Measurements from ENCODE around the gene PLA2G10.
"Not testable (repeated sequence)": the region's sequence is repeated elsewhere in the genome, so short reads cannot be mapped to it uniquely, and the experiment has no call there.

PLA2G10 gene

GRCh38 chr16:14667347-14668266 lies 26.5 kb downstream of the PLA2G10 start:
- DNase-seq (ENCODE audit: low spot score), result no peak

- no peak for DNase-seq (ENCODE audit: low spot score)
Observed at GRCh38 chr16:14658063-14658462, 36.0 kb downstream of the PLA2G10 start.

- DNase-seq (ENCODE audit: low spot score), result no peak
Observed at GRCh38 chr16:14652726-14653125, 41.4 kb downstream of the PLA2G10 start.

GRCh38 chr16:14650629-14651028 lies 43.5 kb downstream of the PLA2G10 start:
- DNase-seq (ENCODE audit: low spot score), result no peak

- no peak for DNase-seq (ENCODE audit: low spot score)
Observed at GRCh38 chr16:14649816-14650215, 44.3 kb downstream of the PLA2G10 start.

GRCh38 chr16:14641926-14642325 lies 52.2 kb downstream of the PLA2G10 start:
- DNase-seq (ENCODE audit: low spot score), result no peak

GRCh38 chr16:14641206-14641605 lies 52.9 kb downstream of the PLA2G10 start:
- DNase-seq (ENCODE audit: low spot score), result no peak

- no peak for DNase-seq (ENCODE audit: low spot score)
Observed at GRCh38 chr16:14640538-14640937, 53.6 kb downstream of the PLA2G10 start.

GRCh38 chr16:14636951-14637240 lies 57.2 kb downstream of the PLA2G10 start:
- DNase-seq (ENCODE audit: low spot score), result not testable (repeated sequence)

- DNase-seq (ENCODE audit: low spot score), result not testable (repeated sequence)
Observed at GRCh38 chr16:14636179-14636950, 57.7 kb downstream of the PLA2G10 start.

- DNase-seq (ENCODE audit: low spot score), result no peak
Observed at GRCh38 chr16:14635395-14636165, 58.5 kb downstream of the PLA2G10 start.

- DNase-seq (ENCODE audit: low spot score), result no peak
Observed at GRCh38 chr16:14634389-14634725, 59.8 kb downstream of the PLA2G10 start.

GRCh38 chr16:14632693-14633569 lies 61.2 kb downstream of the PLA2G10 start, which contains the start of gene BFAR:
Gene BFAR, plus strand, starts transcription at chr16:14632951. Its CDS starts 11,396 bp downstream, at chr16:14644347.
- peak; percentile 97 for DNase-seq (ENCODE audit: low spot score)

- not testable (repeated sequence) for DNase-seq (ENCODE audit: low spot score)
Observed at GRCh38 chr16:14630620-14631330, 63.3 kb downstream of the PLA2G10 start.

- DNase-seq (ENCODE audit: low spot score), result peak; percentile 96
Observed at GRCh38 chr16:14629919-14630619, 64.0 kb downstream of the PLA2G10 start, which contains the start of gene PARN. Gene PARN, minus strand, starts transcription at chr16:14630260. Its CDS starts 135 bp downstream, at chr16:14630125.

- peak; percentile 14 for DNase-seq (ENCODE audit: low spot score)
Observed at GRCh38 chr16:14629612-14629918, 64.5 kb downstream of the PLA2G10 start.

GRCh38 chr16:14628806-14629611 lies 65.1 kb downstream of the PLA2G10 start:
- DNase-seq (ENCODE audit: low spot score), result peak; percentile 12

GRCh38 chr16:14627078-14627477 lies 67.0 kb downstream of the PLA2G10 start:
- DNase-seq (ENCODE audit: low spot score), result no peak

All from pons (tissue), 1 donor.